ENCODE measurements around the gene LIPT2. TPM values are rescaled to one million over a fixed set of nuclear protein-coding genes. Genes with fewer than 3 reads are reported as not detected.

Gene LIPT2
- total and polyA plus RNA-seq, 2 donors (not counting 3 experiments of a cell fraction or from before 2014, with no cell fraction given), result 1.7 to 4.1 TPM

- DNase-seq (ENCODE audit: low read depth, low spot score) (no peak), FAIRE-seq (no peak)
- TF ChIP-seq MYC (IDR thresholded peaks at IDR 0.05; ENCODE audit: low read depth, low read length) (no peak), FOS (IDR thresholded peaks at IDR 0.05; ENCODE audit: borderline replicate concordance, insufficient read depth, low read length) (no peak), CTCF (IDR thresholded peaks at IDR 0.05; ENCODE audit: extremely low read depth in 1 of 2, insufficient read depth in 1 of 2, low read depth in 1 of 2, low read length in 2 of 2) (peak; percentile 11 to 20)
- TF ChIP-seq, protein P1, sequence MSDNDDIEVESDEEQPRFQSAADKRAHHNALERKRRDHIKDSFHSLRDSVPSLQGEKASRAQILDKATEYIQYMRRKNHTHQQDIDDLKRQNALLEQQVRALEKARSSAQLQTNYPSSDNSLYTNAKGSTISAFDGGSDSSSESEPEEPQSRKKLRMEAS (IDR thresholded peaks at IDR 0.05; ENCODE audit: insufficient read depth, insufficient read length), result no peak
- Histone ChIP-seq H3K4me1 (ENCODE audit: control insufficient read depth, extremely low read depth, insufficient read depth, low read length) (no peaks in the 10 kb centered on the region), H3K27me3 (ENCODE audit: control insufficient read depth in 2 of 2, insufficient read depth in 2 of 2, low read length in 2 of 2) (no peaks in the 10 kb centered on the region), H2AFZ (ENCODE audit: low read depth, low read length) (no peak overlapping the region), H3K36me3 (ENCODE audit: control insufficient read depth in 2 of 2, extremely low read depth in 1 of 2, insufficient read depth in 2 of 2, low read length in 2 of 2) (no peaks in the 10 kb centered on the region), H3K27ac (ENCODE audit: insufficient read depth, low read depth, low read length) (no peak overlapping the region), H4K20me1 (replicated peaks; ENCODE audit: control insufficient read depth, extremely low read depth, insufficient read depth, low read length) (no peaks in the 10 kb centered on the region), H3K4me3 (replicated peaks in 1 of 3; ENCODE audit: insufficient read depth in 1 of 3, low read depth in 1 of 3, low read length in 3 of 3) (no peak overlapping the region), H3K9me3 (replicated peaks; ENCODE audit: control insufficient read depth, insufficient read depth, low read length) (no peaks in the 10 kb centered on the region), H3K9ac (replicated peaks; ENCODE audit: extremely low read depth, insufficient read depth, low read length) (no peak overlapping the region), H3K4me2 (ENCODE audit: insufficient read depth, low read length) (no peak overlapping the region), H3K9me1 (replicated peaks; ENCODE audit: control insufficient read depth, extremely low read depth, insufficient read depth, low read length) (no peaks in the 10 kb centered on the region), H3K79me2 (ENCODE audit: control insufficient read depth, insufficient read depth, low read length) (no peaks in the 10 kb centered on the region)
- intact Hi-C loops (cut with micrococcal nuclease) (loop anchor here (1.0 kb wide), 1 partner anchor 82 kb away; no protein-coding TSS in a partner anchor), dilution Hi-C loops (cut with MboI; ENCODE audit: extremely low pct_ligation_motif_present, low sequenced_read_pairs) (no loop called here)
- no TSS peak for BruUV-seq (replicated peaks)
- ChIA-PET CTCF (interaction anchor here (0.9 to 2.9 kb wide), 4 partner anchors 16 to 83 kb away, joined by 3 to 24 read pairs (median 6); no protein-coding TSS in a partner anchor), POLR2A (no interaction called here)
Observed at GRCh38 chr11:74487875-74488274, 5.6 kb downstream of the LIPT2 start.

GRCh38 chr11:74485868-74486267, 7.7 kb downstream of the LIPT2 start:
- dilution Hi-C loops (cut with MboI; ENCODE audit: extremely low pct_ligation_motif_present, low sequenced_read_pairs) (no loop called here), intact Hi-C loops (cut with micrococcal nuclease) (no loop called here)
- Histone ChIP-seq H3K79me2 (ENCODE audit: control insufficient read depth, insufficient read depth, low read length) (no peaks in the 10 kb centered on the region), H3K4me1 (ENCODE audit: control insufficient read depth, extremely low read depth, insufficient read depth, low read length) (no peaks in the 10 kb centered on the region), H3K9me3 (replicated peaks; ENCODE audit: control insufficient read depth, insufficient read depth, low read length) (no peaks in the 10 kb centered on the region), H3K9me1 (replicated peaks; ENCODE audit: control insufficient read depth, extremely low read depth, insufficient read depth, low read length) (no peaks in the 10 kb centered on the region), H4K20me1 (replicated peaks; ENCODE audit: control insufficient read depth, extremely low read depth, insufficient read depth, low read length) (no peaks in the 10 kb centered on the region), H3K4me3 (replicated peaks in 1 of 3; ENCODE audit: insufficient read depth in 1 of 3, low read depth in 1 of 3, low read length in 3 of 3) (no peak overlapping the region), H3K27ac (ENCODE audit: insufficient read depth, low read depth, low read length) (no peak overlapping the region), H3K36me3 (ENCODE audit: control insufficient read depth in 2 of 2, extremely low read depth in 1 of 2, insufficient read depth in 2 of 2, low read length in 2 of 2) (no peaks in the 10 kb centered on the region), H3K9ac (replicated peaks; ENCODE audit: extremely low read depth, insufficient read depth, low read length) (no peak overlapping the region), H3K27me3 (ENCODE audit: control insufficient read depth in 2 of 2, insufficient read depth in 2 of 2, low read length in 2 of 2) (no peaks in the 10 kb centered on the region), H3K4me2 (ENCODE audit: insufficient read depth, low read length) (no peak overlapping the region), H2AFZ (ENCODE audit: low read depth, low read length) (no peak overlapping the region)
- TF ChIP-seq POLR2A (IDR thresholded peaks at IDR 0.05; ENCODE audit: low read depth, low read length) (no peak), POLR2AphosphoS5 (IDR thresholded peaks at IDR 0.05; ENCODE audit: insufficient read depth, low read depth, low read length) (no peak), MYC (IDR thresholded peaks at IDR 0.05; ENCODE audit: low read depth, low read length) (no peak), FOS (IDR thresholded peaks at IDR 0.05; ENCODE audit: borderline replicate concordance, insufficient read depth, low read length) (no peak), JUN (IDR thresholded peaks at IDR 0.05; ENCODE audit: borderline replicate concordance, insufficient read depth, insufficient read length, low read depth) (no peak), EZH2 (IDR thresholded peaks at IDR 0.05; ENCODE audit: borderline replicate concordance, low read depth, low read length, severe bottlenecking) (no peak), CTCF (IDR thresholded peaks at IDR 0.05; ENCODE audit: extremely low read depth in 1 of 2, insufficient read depth in 1 of 2, low read depth in 1 of 2, low read length in 2 of 2) (no peak), GATA2 (IDR thresholded peaks at IDR 0.05; ENCODE audit: insufficient read depth, insufficient read length, low read depth, low read length) (no peak)
- TF ChIP-seq, protein P1 (IDR thresholded peaks at IDR 0.05; ENCODE audit: insufficient read depth, insufficient read length), result no peak
- no peak for FAIRE-seq
- ChIA-PET POLR2A (no interaction called here), CTCF (interaction anchor here (0.8 to 2.9 kb wide), 9 partner anchors 8 to 230 kb away, joined by 3 to 24 read pairs (median 3); no protein-coding TSS in a partner anchor)
- no TSS peak for BruUV-seq (replicated peaks)
- DNase-seq (ENCODE audit: low read depth, low spot score), result no peak
